IMR-90 (cell line): ENCODE results near the gene KLHL2. TPM values are rescaled to one million over a fixed set of nuclear protein-coding genes. Genes with fewer than 3 reads are reported as not detected.

Experiments
- ATAC-seq: fragments of 200-7000 bp; cut with Tn5 transposase; 2 replicates; pipeline ENCODE4 v1.9.1; 2020; ENCODE audit warnings: low read depth, mild to moderate bottlenecking, moderate library complexity
- BruUV-seq: library from RNA; stranded (reverse); fragments of 400-500 nt; replicated peaks from 2 replicates; lab custom pipeline; 2021; lab: Mats Ljungman, UMichigan
- CTCF ChIA-PET: fragments of 300-600 bp; formaldehyde crosslinking; extraction: SDS; loops from one replicate; lab custom pipeline; 2021; ENCODE audit warnings: antibody characterized with exemption; lab: Yijun Ruan, JAX
- POLR2A ChIA-PET: fragments of 300-600 bp; sonication (Branson Sonifier 250); formaldehyde crosslinking; loops from one replicate; lab custom pipeline; 2022; ENCODE audit warnings: antibody characterized with exemption; ENCODE audit not compliant: unreplicated experiment; lab: Charles Lee
- DNase-seq: peaks from one replicate; pipeline ENCODE4 v3.0.0; 2013
- H2AFZ ChIP-seq: replicated peaks from 2 replicates; pipeline ENCODE3; 2013; ENCODE audit warnings: low read length, mild to moderate bottlenecking; ENCODE audit not compliant: poor library complexity
- H2AK5ac ChIP-seq: 2 replicates; pipeline ENCODE4 v1.6.1; 2013; ENCODE audit warnings: low read depth, low read length, inconsistent platforms
- H2AK9ac ChIP-seq: replicated peaks from 2 replicates; pipeline ENCODE3; 2013; ENCODE audit warnings: mild to moderate bottlenecking, low read depth, low read length, moderate library complexity; ENCODE audit not compliant: poor library complexity
- H2BK120ac ChIP-seq: 2 replicates; pipeline ENCODE4 v1.6.1; 2013; ENCODE audit warnings: low read depth, low read length, inconsistent platforms
- H2BK15ac ChIP-seq: 3 replicates; pipeline ENCODE4 v1.6.1; 2013; ENCODE audit warnings: low read depth, low read length, inconsistent platforms
- H2BK20ac ChIP-seq: 2 replicates; pipeline ENCODE4 v1.6.1; 2013; ENCODE audit warnings: low read depth, mild to moderate bottlenecking, inconsistent platforms, low read length, moderate library complexity
- H2BK5ac ChIP-seq: 2 replicates; pipeline ENCODE4 v1.6.1; 2013; ENCODE audit warnings: mild to moderate bottlenecking, low read depth, low read length, inconsistent platforms; ENCODE audit not compliant: poor library complexity, severe bottlenecking
- H3K14ac ChIP-seq: replicated peaks from 2 replicates; pipeline ENCODE4 v1.6.1; 2013; ENCODE audit warnings: low read depth, low read length, inconsistent platforms
- H3K18ac ChIP-seq: 2 replicates; pipeline ENCODE4 v1.6.1; 2013; ENCODE audit warnings: low read depth, low read length, control low read depth
- H3K23ac ChIP-seq: 2 replicates; pipeline ENCODE4 v1.6.1; 2013; ENCODE audit warnings: low read depth, low read length, inconsistent platforms
- H3K27ac ChIP-seq: 2 replicates; pipeline ENCODE4 v1.5.1; 2013; ENCODE audit warnings: mild to moderate bottlenecking, control low read depth, low read length; ENCODE audit not compliant: insufficient read depth
- H3K27me3 ChIP-seq: 2 replicates; pipeline ENCODE4 v1.6.1; 2013; ENCODE audit warnings: low read length; ENCODE audit not compliant: control insufficient read depth, insufficient read depth
- H3K36me3 ChIP-seq: 2 replicates; pipeline ENCODE4 v1.6.1; 2013; ENCODE audit warnings: low read length, mixed read lengths; ENCODE audit not compliant: control insufficient read depth, insufficient read depth
- H3K4ac ChIP-seq: 2 replicates; pipeline ENCODE4 v1.6.1; 2013; ENCODE audit warnings: low read depth, low read length, inconsistent platforms
- H3K4me1 ChIP-seq: 2 replicates; pipeline ENCODE4 v1.6.1; 2013; ENCODE audit warnings: low read length, mixed read lengths; ENCODE audit not compliant: control insufficient read depth, insufficient read depth
- H3K4me2 ChIP-seq: 2 replicates; pipeline ENCODE4 v1.6.1; 2013; ENCODE audit warnings: low read depth, mild to moderate bottlenecking, control low read depth, low read length, moderate library complexity
- H3K4me3 ChIP-seq: 2 replicates; pipeline ENCODE4 v1.5.1; 2013; ENCODE audit warnings: low read depth, mild to moderate bottlenecking, control low read depth, low read length, moderate library complexity; ENCODE audit not compliant: insufficient read depth
- H3K56ac ChIP-seq: 2 replicates; pipeline ENCODE4 v1.6.1; 2013; ENCODE audit warnings: low read length, inconsistent platforms; ENCODE audit not compliant: insufficient read depth; ENCODE audit errors: extremely low read depth
- H3K79me1 ChIP-seq, 2 experiments: 2 replicates each; pipeline ENCODE4 v1.6.1; 2013; ENCODE audit warnings: low read length in 2 of 2, inconsistent platforms in 1 of 2, low read depth in 1 of 2
- H3K9ac ChIP-seq: 2 replicates; pipeline ENCODE4 v1.6.1; 2013; ENCODE audit warnings: low read depth, low read length, control low read depth
- H3K9me1 ChIP-seq: 2 replicates; pipeline ENCODE4 v1.6.1; 2013; ENCODE audit warnings: low read length, inconsistent platforms; ENCODE audit not compliant: insufficient read depth
- H3K9me3 ChIP-seq: 2 replicates; pipeline ENCODE4 v1.6.1; 2013; ENCODE audit warnings: low read length; ENCODE audit not compliant: control insufficient read depth, insufficient read depth
- H4K20me1 ChIP-seq: 2 replicates; pipeline ENCODE4 v1.6.1; 2013; ENCODE audit warnings: low read length, inconsistent platforms; ENCODE audit not compliant: insufficient read depth
- H4K5ac ChIP-seq: 2 replicates; pipeline ENCODE4 v1.6.1; 2013; ENCODE audit warnings: mild to moderate bottlenecking, low read depth, low read length, control low read depth
- H4K8ac ChIP-seq, 2 experiments: 2 replicates each; pipeline ENCODE4 v1.6.1; 2013; ENCODE audit warnings: low read depth in 2 of 2, low read length in 2 of 2, control low read depth in 1 of 2, inconsistent platforms in 1 of 2
- H4K91ac ChIP-seq: 2 replicates; pipeline ENCODE4 v1.6.1; 2013; ENCODE audit warnings: low read depth, low read length, inconsistent platforms; ENCODE audit not compliant: insufficient read depth
- FOS ChIP-seq: fragments of 150-350 bp; IDR thresholded peaks from 2 replicates; pipeline ENCODE4 v1.6.1; 2016; ENCODE audit warnings: low read depth, low read length
- MAZ ChIP-seq: IDR thresholded peaks from 2 replicates; pipeline ENCODE4 v1.6.1; 2012; ENCODE audit warnings: low read depth, mild to moderate bottlenecking, low read length, improper control_type of control experiment, moderate library complexity, borderline replicate concordance
- RCOR1 ChIP-seq: IDR thresholded peaks from 2 replicates; pipeline ENCODE4 v1.6.1; 2012; ENCODE audit warnings: mild to moderate bottlenecking, low read length, improper control_type of control experiment; ENCODE audit not compliant: insufficient replicate concordance
- RFX5 ChIP-seq: IDR thresholded peaks from 2 replicates; pipeline ENCODE4 v1.8.0; 2012; ENCODE audit warnings: low read depth, mild to moderate bottlenecking, low read length, moderate library complexity
- WGBS, 2 experiments: methylation state at CpG; one replicate each; pipeline versions ENCODE4 v1.1.5 to v1.1.7; 2013; ENCODE audit warnings: missing lambda C conversion rate in 2 of 2; ENCODE audit not compliant: insufficient read length in 1 of 2; ENCODE audit errors: extremely low coverage in 2 of 2; 5-methylcytosine and 5-hydroxymethylcytosine counted together
- dilution Hi-C: fragments of 300-500 bp; cut with HindIII; formaldehyde crosslinking; loops from one replicate; pipeline ENCODE4 v1.14.3; 2018; ENCODE audit warnings: low sequenced_read_pairs; ENCODE audit not compliant: unreplicated experiment
- in situ Hi-C: fragments of 300-500 bp; cut with MboI; formaldehyde crosslinking; loops from 3 replicates; pipeline ENCODE4 v1.14.3; 2019; ENCODE audit warnings: low sequenced_read_pairs, inconsistent platforms, mixed read lengths
- intact Hi-C: fragments of 100-400 bp; cut with micrococcal nuclease; formaldehyde crosslinking; loops from 2 replicates; pipeline ENCODE4 v1.10.0; 2022
- polyA plus RNA-seq, 3 experiments: library from polyadenylated mRNA; depleted of rRNA; stranded (reverse); fragments of >200 nt; gene quantifications; 2 replicates each; pipeline ENCODE4 v1.2.3, GENCODE V29; 2012; ENCODE audit warnings: low replicate concordance in 1 of 3
- total RNA-seq: library from RNA; depleted of rRNA; stranded (reverse); fragments of >200 nt; gene quantifications from 2 replicates; pipeline ENCODE4 v1.2.3, GENCODE V29; 2012
- TF ChIP-seq, protein P1 (sequence below): fragments of 150-350 bp; IDR thresholded peaks from 2 replicates; pipeline ENCODE4 v1.6.1; 2016; ENCODE audit warnings: low read depth, mild to moderate bottlenecking, low read length, moderate library complexity, borderline replicate concordance
- TF ChIP-seq, protein P2 (sequence below): conservative IDR thresholded peaks from 2 replicates; pipeline ENCODE4 v1.5.1; 2012; ENCODE audit warnings: mild to moderate bottlenecking, low read depth, low read length, improper control_type of control experiment

The KLHL2 gene
- total and polyA plus RNA-seq, 2 of the 4 experiments (the other 2 are of a cell fraction), result 11.0 to 12.4 TPM

DNA sequence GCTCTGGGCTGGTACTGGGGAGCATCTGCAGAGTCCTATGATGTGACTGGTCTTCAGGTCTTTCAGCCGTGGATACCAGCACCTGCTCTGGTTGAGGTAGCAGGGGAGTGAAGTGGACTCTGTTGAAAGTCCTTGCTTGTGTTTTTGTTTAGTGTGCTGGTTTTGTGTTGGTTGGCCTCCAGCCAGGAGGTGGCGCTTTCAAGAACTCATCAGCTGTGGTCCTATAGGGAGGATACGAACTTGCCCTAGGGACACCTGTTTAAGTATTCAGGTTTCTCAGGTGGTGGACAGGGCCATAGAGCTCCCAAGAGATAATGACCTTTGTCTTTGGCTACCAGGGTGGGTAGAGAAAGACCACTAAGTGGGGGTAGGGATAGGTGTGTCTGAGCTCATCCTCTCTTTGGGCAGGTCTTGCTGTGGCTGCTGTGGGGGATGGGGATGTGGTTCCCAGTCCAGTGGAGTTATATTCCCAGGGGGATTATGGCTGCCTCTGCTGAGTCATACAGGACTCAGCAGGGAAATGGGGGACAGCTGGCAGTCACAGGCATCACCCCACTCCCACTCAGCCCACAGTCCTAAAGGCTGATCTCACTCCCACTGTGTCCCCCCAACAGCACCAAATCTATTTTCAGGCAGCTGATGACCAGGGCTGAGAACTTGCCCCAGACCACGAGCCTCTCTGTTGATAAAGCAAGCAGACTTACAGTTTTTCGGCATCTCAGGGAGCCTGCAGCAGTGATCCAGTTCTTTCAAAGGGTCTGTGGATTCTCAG lies 144.2 kb downstream of the KLHL2 start:
- Histone ChIP-seq H4K20me1 (no peaks in the 10 kb centered on the region), H3K4ac (no peak overlapping the region), H3K27ac (no peak overlapping the region), H3K14ac (no peak overlapping the region), H3K9me1 (no peaks in the 10 kb centered on the region), H3K4me3 (no peak overlapping the region), H2BK20ac (no peak overlapping the region), H4K5ac (no peak overlapping the region), H4K91ac (no peak overlapping the region), H3K36me3 (no peaks in the 10 kb centered on the region), H3K18ac (no peak overlapping the region), H3K23ac (no peak overlapping the region), H2AK9ac (no peak overlapping the region), H2BK5ac (no peak overlapping the region), H3K4me1 (no peaks in the 10 kb centered on the region), H3K9ac (no peak overlapping the region), H2AK5ac (no peak overlapping the region), H2AFZ (no peak overlapping the region), H3K27me3 (no peaks in the 10 kb centered on the region), H3K4me2 (no peak overlapping the region), H2BK120ac (no peak overlapping the region), H3K79me1 (no peaks in the 10 kb centered on the region), H3K9me3 (no peaks in the 10 kb centered on the region), H4K8ac (no peak overlapping the region), H3K56ac (no peak overlapping the region), H2BK15ac (no peak overlapping the region)
- DNase-seq (no peak), ATAC-seq (no peak)
- intact Hi-C loops (no loop called here), dilution Hi-C loops (no loop called here), in situ Hi-C loops (loop anchor here (10.0 kb wide), 1 partner anchor 217 kb away; no protein-coding TSS in a partner anchor)
- WGBS, 2 experiments, result 92% methylated on average over 2 of the region's 5 CpGs; no CpG with 5 or more reads in 1 of the 2 experiments
- POLR2A ChIA-PET, result no interaction called here
- CTCF ChIA-PET, result interaction anchor here (0.6 to 1.9 kb wide), 2 partner anchors 34 to 221 kb away, joined by 4 to 10 read pairs; no protein-coding TSS in a partner anchor
- no TSS peak for BruUV-seq
- no peak for TF ChIP-seq FOS
- TF ChIP-seq MAZ, result no peak
- no peak for TF ChIP-seq RCOR1
- TF ChIP-seq, protein P1, sequence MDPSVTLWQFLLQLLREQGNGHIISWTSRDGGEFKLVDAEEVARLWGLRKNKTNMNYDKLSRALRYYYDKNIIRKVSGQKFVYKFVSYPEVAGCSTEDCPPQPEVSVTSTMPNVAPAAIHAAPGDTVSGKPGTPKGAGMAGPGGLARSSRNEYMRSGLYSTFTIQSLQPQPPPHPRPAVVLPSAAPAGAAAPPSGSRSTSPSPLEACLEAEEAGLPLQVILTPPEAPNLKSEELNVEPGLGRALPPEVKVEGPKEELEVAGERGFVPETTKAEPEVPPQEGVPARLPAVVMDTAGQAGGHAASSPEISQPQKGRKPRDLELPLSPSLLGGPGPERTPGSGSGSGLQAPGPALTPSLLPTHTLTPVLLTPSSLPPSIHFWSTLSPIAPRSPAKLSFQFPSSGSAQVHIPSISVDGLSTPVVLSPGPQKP, result no peak
- no peak for TF ChIP-seq RFX5
- TF ChIP-seq, protein P2, sequence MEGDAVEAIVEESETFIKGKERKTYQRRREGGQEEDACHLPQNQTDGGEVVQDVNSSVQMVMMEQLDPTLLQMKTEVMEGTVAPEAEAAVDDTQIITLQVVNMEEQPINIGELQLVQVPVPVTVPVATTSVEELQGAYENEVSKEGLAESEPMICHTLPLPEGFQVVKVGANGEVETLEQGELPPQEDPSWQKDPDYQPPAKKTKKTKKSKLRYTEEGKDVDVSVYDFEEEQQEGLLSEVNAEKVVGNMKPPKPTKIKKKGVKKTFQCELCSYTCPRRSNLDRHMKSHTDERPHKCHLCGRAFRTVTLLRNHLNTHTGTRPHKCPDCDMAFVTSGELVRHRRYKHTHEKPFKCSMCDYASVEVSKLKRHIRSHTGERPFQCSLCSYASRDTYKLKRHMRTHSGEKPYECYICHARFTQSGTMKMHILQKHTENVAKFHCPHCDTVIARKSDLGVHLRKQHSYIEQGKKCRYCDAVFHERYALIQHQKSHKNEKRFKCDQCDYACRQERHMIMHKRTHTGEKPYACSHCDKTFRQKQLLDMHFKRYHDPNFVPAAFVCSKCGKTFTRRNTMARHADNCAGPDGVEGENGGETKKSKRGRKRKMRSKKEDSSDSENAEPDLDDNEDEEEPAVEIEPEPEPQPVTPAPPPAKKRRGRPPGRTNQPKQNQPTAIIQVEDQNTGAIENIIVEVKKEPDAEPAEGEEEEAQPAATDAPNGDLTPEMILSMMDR, result no peak
